Mucosa of rectum (tissue), 2 donors: Measurements from ENCODE around the gene CDH13.

Source experiments
- H3K27ac ChIP-seq, 2 donors: one replicate each; pipeline ENCODE4 v1.7.0; 2013; ENCODE audit warnings: inconsistent platforms in 2 of 2, low read depth in 2 of 2, low read length in 2 of 2
- H3K27me3 ChIP-seq, 2 donors: one replicate each; pipeline ENCODE4 v1.7.0; 2013; ENCODE audit warnings: low read length in 2 of 2; ENCODE audit not compliant: control insufficient read depth in 2 of 2, insufficient read depth in 2 of 2
- H3K36me3 ChIP-seq, 2 donors: one replicate each; pipeline ENCODE4 v1.7.0; 2013; ENCODE audit warnings: low read length in 2 of 2; ENCODE audit not compliant: control insufficient read depth in 2 of 2, insufficient read depth in 2 of 2
- H3K4me1 ChIP-seq, 2 donors: one replicate each; pipeline ENCODE4 v1.7.0; 2013; ENCODE audit warnings: low read length in 2 of 2, mild to moderate bottlenecking in 1 of 2; ENCODE audit not compliant: control insufficient read depth in 2 of 2, insufficient read depth in 2 of 2
- H3K4me3 ChIP-seq, 2 donors: one replicate each; pipeline ENCODE4 v1.7.0; 2013; ENCODE audit warnings: low read length in 2 of 2
- H3K9ac ChIP-seq, 2 donors: one replicate each; pipeline ENCODE4 v1.7.0; 2013; ENCODE audit warnings: low read length in 2 of 2, low read depth in 1 of 2, mild to moderate bottlenecking in 1 of 2
- H3K9me3 ChIP-seq, 2 donors: one replicate each; pipeline ENCODE4 v1.7.0; 2013; ENCODE audit warnings: low read length in 2 of 2; ENCODE audit not compliant: control insufficient read depth in 2 of 2
- donor health status: healthy.
- donor health status: Normal muscosa, but diverticular disease.

The CDH13 gene

GRCh38 chr16:83725313-83725712, 1098.5 kb downstream of the CDH13 start:
- Histone ChIP-seq H3K4me3 (no peak overlapping the region), H3K27me3 (no peaks in the 10 kb centered on the region), H3K4me1 (no peaks in the 10 kb centered on the region), H3K9ac (no peak overlapping the region), H3K27ac (no peak overlapping the region), H3K36me3 (no peaks in the 10 kb centered on the region), H3K9me3 (no peaks in the 10 kb centered on the region)

- Histone ChIP-seq H3K9ac (no peak overlapping the region), H3K9me3 (no peaks in the 10 kb centered on the region), H3K4me1 (no peaks in the 10 kb centered on the region)
These were observed 1100.2 kb downstream of the CDH13 start for GRCh38 chr16:83727018-83727417.

GRCh38 chr16:83727751-83728352, 1101.1 kb downstream of the CDH13 start:
- H3K36me3 ChIP-seq = no peaks in the 10 kb centered on the region
- no peak overlapping the region for H3K27ac ChIP-seq
- no peak overlapping the region for H3K4me3 ChIP-seq
- no peak overlapping the region for H3K9ac ChIP-seq
- H3K27me3 ChIP-seq = no peaks in the 10 kb centered on the region
- no peaks in the 10 kb centered on the region for H3K4me1 ChIP-seq
- no peaks in the 10 kb centered on the region for H3K9me3 ChIP-seq

More at GRCh38 chr16:83727018-83727417, 1100.2 kb downstream of the CDH13 start:
- no peak overlapping the region for H3K4me3 ChIP-seq
- H3K27me3 ChIP-seq = no peaks in the 10 kb centered on the region
- no peak overlapping the region for H3K27ac ChIP-seq
- no peaks in the 10 kb centered on the region for H3K36me3 ChIP-seq

GRCh38 chr16:83728492-83728891, 1101.7 kb downstream of the CDH13 start:
- Histone ChIP-seq H3K4me3 (no peak overlapping the region), H3K9me3 (no peaks in the 10 kb centered on the region), H3K36me3 (no peaks in the 10 kb centered on the region), H3K4me1 (no peaks in the 10 kb centered on the region), H3K9ac (no peak overlapping the region), H3K27ac (no peak overlapping the region), H3K27me3 (no peaks in the 10 kb centered on the region)

- H3K9ac ChIP-seq = no peak overlapping the region
- H3K27ac ChIP-seq = no peak overlapping the region
- no peaks in the 10 kb centered on the region for H3K27me3 ChIP-seq
- no peak overlapping the region for H3K4me3 ChIP-seq
- H3K4me1 ChIP-seq = no peaks in the 10 kb centered on the region
- no peaks in the 10 kb centered on the region for H3K9me3 ChIP-seq
- H3K36me3 ChIP-seq = no peaks in the 10 kb centered on the region
These were observed 1104.0 kb downstream of the CDH13 start for GRCh38 chr16:83730812-83731211.

- Histone ChIP-seq H3K27ac (no peak overlapping the region), H3K4me1 (no peaks in the 10 kb centered on the region), H3K27me3 (no peaks in the 10 kb centered on the region), H3K4me3 (no peak overlapping the region), H3K9me3 (no peaks in the 10 kb centered on the region), H3K9ac (no peak overlapping the region), H3K36me3 (no peaks in the 10 kb centered on the region)
These were observed 1105.8 kb downstream of the CDH13 start for GRCh38 chr16:83732536-83732935.

GRCh38 chr16:83733301-83733700, 1106.5 kb downstream of the CDH13 start:
- H3K9ac ChIP-seq = no peak overlapping the region
- no peaks in the 10 kb centered on the region for H3K4me1 ChIP-seq
- no peak overlapping the region for H3K27ac ChIP-seq
- no peak overlapping the region for H3K4me3 ChIP-seq
- no peaks in the 10 kb centered on the region for H3K36me3 ChIP-seq
- no peaks in the 10 kb centered on the region for H3K27me3 ChIP-seq
- no peaks in the 10 kb centered on the region for H3K9me3 ChIP-seq

- Histone ChIP-seq H3K9me3 (no peaks in the 10 kb centered on the region), H3K9ac (no peak overlapping the region), H3K36me3 (no peaks in the 10 kb centered on the region), H3K4me1 (no peaks in the 10 kb centered on the region), H3K27ac (no peak overlapping the region), H3K4me3 (no peak overlapping the region), H3K27me3 (no peaks in the 10 kb centered on the region)
These were observed 1107.4 kb downstream of the CDH13 start for GRCh38 chr16:83734136-83734535.

GRCh38 chr16:83737729-83738354, 1111.1 kb downstream of the CDH13 start:
- no peak overlapping the region for H3K27ac ChIP-seq
- H3K4me3 ChIP-seq = no peak overlapping the region
- H3K36me3 ChIP-seq = no peaks in the 10 kb centered on the region
- H3K9me3 ChIP-seq = no peaks in the 10 kb centered on the region
- H3K9ac ChIP-seq = no peak overlapping the region
- H3K4me1 ChIP-seq = no peaks in the 10 kb centered on the region
- H3K27me3 ChIP-seq = peaks cover 0 to 2% of the 10 kb centered on the region in 2 donors

GRCh38 chr16:83738923-83739503, 1112.2 kb downstream of the CDH13 start:
- Histone ChIP-seq H3K36me3 (no peaks in the 10 kb centered on the region), H3K27ac (no peak overlapping the region), H3K27me3 (peaks cover 0 to 2% of the 10 kb centered on the region in 2 donors), H3K4me3 (no peak overlapping the region), H3K4me1 (no peaks in the 10 kb centered on the region), H3K9ac (no peak overlapping the region), H3K9me3 (no peaks in the 10 kb centered on the region)
